NB4 (cell line): ENCODE results near the gene PEX12.
"Not testable (repeated sequence)": the region's sequence is repeated elsewhere in the genome, so short reads cannot be mapped to it uniquely, and the experiment has no call there.

ENCODE experiments used
- DNase-seq: peaks from one replicate; pipeline ENCODE4 v3.0.0; 2010; ENCODE audit warnings: low read depth
- H3K4me3 ChIP-seq: one replicate; pipeline ENCODE4 v1.5.1; 2011; ENCODE audit warnings: mild to moderate bottlenecking, low read depth, low read length, moderate library complexity
- CTCF ChIP-seq: IDR thresholded peaks from one replicate; pipeline ENCODE4 v1.5.1; 2012; ENCODE audit warnings: low read depth, low read length
- MAX ChIP-seq: IDR thresholded peaks from 2 replicates; pipeline ENCODE4 v1.6.1; 2011; ENCODE audit warnings: low read depth, low read length
- MYC ChIP-seq: IDR thresholded peaks from 2 replicates; pipeline ENCODE4 v1.6.1; 2011; ENCODE audit warnings: low read depth, low read length
- POLR2A ChIP-seq: IDR thresholded peaks from 2 replicates; pipeline ENCODE4 v1.6.1; 2011; ENCODE audit warnings: mild to moderate bottlenecking; ENCODE audit not compliant: insufficient read length; ENCODE audit errors: extremely low read depth

PEX12 gene

GRCh38 chr17:35616536-35616935 lies 38.2 kb upstream of the PEX12 start:
- no peak overlapping the region for H3K4me3 ChIP-seq
- TF ChIP-seq CTCF (no peak), MYC (no peak), MAX (no peak), POLR2A (no peak)
- no peak for DNase-seq

DNA sequence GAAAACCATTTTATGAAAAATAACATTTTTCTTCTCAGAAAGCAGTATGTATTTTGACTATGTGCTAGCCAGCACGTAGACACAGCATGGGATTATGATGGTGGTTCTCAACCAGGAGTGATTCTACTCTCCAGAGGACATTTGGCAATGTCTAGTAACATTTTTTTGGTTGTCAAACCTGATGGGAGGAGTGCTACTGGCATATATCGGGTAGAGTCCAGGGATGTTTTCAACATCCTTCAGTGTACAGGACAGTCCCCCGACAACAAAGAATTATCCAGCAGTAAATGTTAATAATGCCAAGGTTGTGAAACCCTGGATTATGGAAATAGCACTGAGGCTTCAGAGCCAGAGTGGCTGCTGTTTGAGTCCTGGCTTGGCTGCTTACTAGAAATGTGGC lies 36.4 kb upstream of the PEX12 start:
- no peak overlapping the region for H3K4me3 ChIP-seq
- TF ChIP-seq MYC (no peak), POLR2A (no peak), MAX (no peak), CTCF (no peak)
- DNase-seq: no peak

DNA sequence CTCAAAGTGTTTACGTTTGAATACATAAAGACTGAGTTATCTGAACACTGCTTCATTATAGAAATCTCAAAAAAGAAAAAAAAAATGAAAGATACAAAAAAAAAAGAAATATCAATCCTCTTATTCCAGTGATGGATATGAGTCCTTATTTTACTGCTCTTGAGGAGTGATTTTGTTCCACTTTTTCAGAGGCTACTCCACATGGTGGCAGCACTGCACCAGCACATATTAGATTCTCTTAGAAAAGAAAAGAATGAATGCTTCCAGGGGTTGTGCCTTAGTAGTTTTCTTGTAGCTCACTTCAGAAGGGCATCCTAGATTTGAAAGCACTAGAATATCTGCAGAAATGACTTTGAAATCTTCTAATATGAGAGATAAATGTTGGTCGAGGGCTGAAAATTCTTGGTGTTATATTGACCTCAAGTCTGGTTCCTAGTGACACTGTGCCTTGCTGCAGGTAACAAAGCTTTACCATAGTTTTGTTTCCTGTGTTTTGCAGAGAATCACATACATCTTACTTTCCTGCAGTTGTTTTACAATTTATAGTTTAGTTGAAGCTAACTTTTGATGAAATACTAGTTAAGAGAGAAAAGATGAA lies 34.7 kb upstream of the PEX12 start:
- no peak overlapping the region for H3K4me3 ChIP-seq
- peak; percentile 63 for DNase-seq
- TF ChIP-seq POLR2A (no peak), MYC (no peak), MAX (peak; percentile 23; the same call in 1 of the 2 replicates), CTCF (peak; percentile 80)

DNA sequence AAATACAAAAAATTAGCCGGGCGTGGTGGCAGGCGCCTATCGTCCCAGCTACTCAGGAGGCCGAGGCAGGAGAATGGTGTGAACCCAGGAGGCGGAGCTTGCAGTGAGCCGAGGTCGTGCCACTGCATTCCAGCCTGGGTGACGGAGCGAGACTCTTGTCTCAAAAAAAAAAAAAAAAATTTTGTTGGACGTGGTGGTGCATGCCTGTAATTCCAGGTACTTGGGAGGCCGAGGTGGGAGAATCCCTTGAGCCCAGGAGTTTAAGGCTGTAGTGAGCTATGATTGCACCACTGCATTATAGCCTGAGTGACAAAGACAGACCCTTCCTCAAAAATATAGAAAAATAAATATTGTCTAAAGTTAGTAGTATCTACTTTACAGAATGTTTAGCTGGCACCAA lies 32.4 kb upstream of the PEX12 start:
- H3K4me3 ChIP-seq, DNase-seq: not testable (repeated sequence)

DNA sequence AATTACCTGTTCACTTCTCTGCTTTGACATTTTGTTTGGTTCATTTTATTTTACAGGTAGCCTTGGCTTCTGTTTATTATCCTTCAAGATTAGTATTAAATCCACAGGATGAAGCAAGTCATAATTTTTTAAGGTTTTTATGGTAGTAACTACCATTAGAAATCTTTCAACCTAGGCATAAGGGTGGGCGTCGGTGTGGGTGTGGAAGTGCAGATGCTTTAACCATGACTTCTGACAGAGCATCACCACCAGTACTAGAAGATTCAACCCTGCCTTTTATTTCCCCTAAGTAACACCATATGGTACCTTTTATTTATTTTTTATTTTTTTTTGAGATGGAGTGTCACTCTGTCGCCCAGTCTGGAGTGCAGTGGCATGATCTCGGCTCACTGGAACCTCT lies 31.5 kb upstream of the PEX12 start:
- DNase-seq: no peak
- TF ChIP-seq CTCF (no peak), MAX (no peak), MYC (no peak), POLR2A (no peak)
- no peak overlapping the region for H3K4me3 ChIP-seq

DNA sequence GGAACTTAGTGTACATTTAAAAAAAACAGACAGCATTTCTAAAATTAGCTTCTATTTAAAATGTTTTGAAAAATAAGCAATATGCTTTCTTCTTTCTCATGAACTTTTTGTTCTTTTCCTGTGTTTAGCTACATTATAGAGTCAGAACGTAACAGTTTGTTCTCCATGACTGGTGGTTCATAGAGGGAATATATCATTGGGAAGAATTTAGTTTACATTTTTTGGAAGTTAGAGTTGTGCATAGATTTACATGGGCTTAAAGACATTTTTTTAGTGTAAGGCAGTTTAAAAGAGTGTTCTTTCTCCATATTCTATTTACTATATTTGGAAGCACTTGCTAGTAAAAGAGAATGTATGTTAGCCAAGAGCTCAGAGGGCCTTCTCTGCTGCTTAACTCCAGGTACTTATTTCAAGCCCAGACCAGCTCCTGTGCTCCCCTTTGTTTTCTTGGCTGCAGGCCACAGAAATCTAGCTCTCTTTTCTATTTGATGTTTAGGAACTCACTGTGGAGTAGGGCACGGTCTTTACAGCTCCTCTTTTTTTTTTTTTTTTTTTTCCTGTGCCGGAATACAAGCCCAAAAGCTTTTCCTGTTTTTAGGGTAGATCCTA lies 29.0 kb upstream of the PEX12 start:
- H3K4me3 ChIP-seq: no peak overlapping the region
- TF ChIP-seq MYC (no peak), POLR2A (no peak), CTCF (no peak), MAX (no peak)
- no peak for DNase-seq
